Activated T-helper 1 cell treated with anti-CD3 and anti-CD28 coated beads, Interleukin-12 subunit alpha, Interleukin-12 subunit beta, Interleukin-2, Interleukin-4 antibody, amounts not matched to agents 30 ng/mL and 10 ng/mL and 1 ng/mL, durations not matched to agents 14 hours and 24 hours and 36 hours (primary cell): ENCODE measurements around the gene SLC7A1. TPM values are rescaled to one million over a fixed set of nuclear protein-coding genes. Genes with fewer than 3 reads are reported as not detected.
A peak's percentile ranks its signal among the peaks of the same experiment; 100 is the strongest.

ENCODE experiments used
- DNase-seq: peaks from one replicate; pipeline ENCODE4 v3.0.0; 2021; ENCODE audit warnings: low spot score
- H3K27ac Mint-ChIP-seq: one replicate; pipeline ENCODE4 v1.8.0; 2021; ENCODE audit warnings: mild to moderate bottlenecking, mixed read lengths
- H3K27me3 Mint-ChIP-seq: one replicate; pipeline ENCODE4 v1.8.0; 2022; ENCODE audit warnings: mild to moderate bottlenecking, moderate library complexity, mixed read lengths; ENCODE audit not compliant: insufficient read depth
- H3K36me3 Mint-ChIP-seq: one replicate; pipeline ENCODE4 v1.8.0; 2021; ENCODE audit warnings: low read depth, mixed read lengths
- H3K4me1 Mint-ChIP-seq: one replicate; pipeline ENCODE4 v1.8.0; 2021; ENCODE audit warnings: low read depth, mixed read lengths
- H3K4me3 Mint-ChIP-seq: one replicate; pipeline ENCODE4 v1.8.0; 2021; ENCODE audit warnings: mild to moderate bottlenecking, moderate library complexity, mixed read lengths
- H3K9me3 Mint-ChIP-seq: one replicate; pipeline ENCODE4 v1.8.0; 2021; ENCODE audit warnings: mixed read lengths
- intact Hi-C: fragments of 100-400 bp; cut with micrococcal nuclease; formaldehyde crosslinking; loops from one replicate; pipeline ENCODE4 v1.15.1; 2024
- total RNA-seq: library from RNA; stranded (reverse); gene quantifications from 2 replicates; pipeline ENCODE4 v1.2.3, GENCODE V29; 2022

SLC7A1 gene
- total RNA-seq, 1 donor from 2014 or later, result 128 TPM

DNA sequence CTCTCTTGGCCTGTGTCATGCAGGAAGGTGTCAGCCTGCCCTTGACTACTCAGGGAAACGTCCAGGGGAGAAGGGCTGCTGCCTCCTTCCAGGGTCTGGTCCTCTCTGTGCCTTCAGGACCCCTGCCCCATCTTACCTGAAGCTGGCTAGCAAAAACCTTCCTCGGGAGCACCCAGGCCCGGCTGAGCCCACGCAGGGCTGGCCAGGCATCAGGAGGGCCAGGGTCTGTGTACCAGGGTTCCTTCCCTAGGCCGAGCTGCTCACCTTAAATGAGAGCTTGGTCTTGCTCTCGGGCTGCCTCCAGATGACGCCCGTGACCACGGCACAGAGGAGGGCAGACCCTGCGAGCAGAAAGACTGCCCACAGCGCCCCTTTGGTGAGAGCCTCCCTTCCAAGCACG lies 78.6 kb downstream of the SLC7A1 start:
- Mint-ChIP-seq H3K4me1 (no peaks in the 10 kb centered on the region), H3K36me3 (peaks cover 37% of the 10 kb centered on the region), H3K9me3 (no peaks in the 10 kb centered on the region), H3K4me3 (no peak overlapping the region), H3K27ac (no peak overlapping the region), H3K27me3 (no peaks in the 10 kb centered on the region)
- intact Hi-C loops, result no loop called here
- no peak for DNase-seq

GRCh38 chr13:29516012-29516411 lies 79.5 kb downstream of the SLC7A1 start:
- H3K36me3 Mint-ChIP-seq, result peaks cover 41% of the 10 kb centered on the region
- H3K27me3 Mint-ChIP-seq, result no peaks in the 10 kb centered on the region
- no peaks in the 10 kb centered on the region for H3K9me3 Mint-ChIP-seq
- no peaks in the 10 kb centered on the region for H3K4me1 Mint-ChIP-seq
- intact Hi-C loops, result no loop called here
- H3K4me3 Mint-ChIP-seq, result no peak overlapping the region
- no peak for DNase-seq
- H3K27ac Mint-ChIP-seq, result no peak overlapping the region

DNA sequence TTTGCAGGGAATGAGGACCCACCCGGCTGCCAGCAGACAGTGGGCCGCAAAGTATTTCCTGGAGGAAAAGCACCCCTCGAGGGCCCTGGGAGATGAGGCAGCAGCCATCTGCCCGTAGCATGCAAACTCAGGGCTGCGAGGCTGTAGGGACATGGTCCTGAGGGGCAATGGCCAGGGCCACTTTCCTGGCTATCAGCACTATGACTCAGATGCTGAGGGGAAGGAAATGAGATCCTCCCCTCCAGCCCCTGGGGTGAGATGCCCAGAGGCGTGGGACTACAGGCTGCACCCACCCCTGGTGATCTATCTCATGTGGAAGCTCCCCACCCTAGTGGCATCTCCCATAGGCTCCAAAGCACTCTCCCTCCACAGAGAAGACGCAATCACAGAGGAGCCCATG lies 80.1 kb downstream of the SLC7A1 start:
- Mint-ChIP-seq H3K36me3 (peaks cover 36% of the 10 kb centered on the region), H3K9me3 (no peaks in the 10 kb centered on the region), H3K4me1 (no peaks in the 10 kb centered on the region), H3K4me3 (no peak overlapping the region), H3K27me3 (no peaks in the 10 kb centered on the region), H3K27ac (no peak overlapping the region)
- no peak for DNase-seq
- intact Hi-C loops, result no loop called here

DNA sequence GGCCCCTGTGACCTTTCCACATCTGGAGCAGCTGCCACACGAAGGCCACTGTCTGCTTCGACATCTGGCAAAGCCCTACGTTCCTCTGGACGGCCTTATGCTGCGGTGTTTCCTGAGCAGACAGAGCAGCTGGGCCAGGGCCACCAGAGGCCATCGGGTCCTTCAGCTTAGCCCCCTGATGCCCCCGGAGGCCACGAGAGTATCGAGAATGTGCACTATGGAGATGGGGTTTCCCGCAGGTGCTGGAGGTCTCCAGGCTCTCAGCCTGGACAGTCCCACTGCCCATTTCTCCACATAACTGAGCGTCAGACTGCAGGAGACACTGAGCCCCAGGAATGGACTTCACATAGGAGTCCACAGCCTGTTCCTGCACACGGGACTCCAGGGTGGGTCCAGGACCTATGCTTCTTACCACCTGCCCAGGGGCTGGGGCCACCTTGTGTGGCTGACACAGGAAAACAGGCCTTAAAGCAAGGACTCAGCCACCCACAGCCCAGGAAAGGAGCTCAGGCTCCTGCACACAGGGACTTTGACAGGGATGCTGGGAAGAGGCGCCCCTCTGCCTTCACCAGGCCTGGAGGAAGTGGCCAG lies 80.7 kb downstream of the SLC7A1 start:
- H3K4me3 Mint-ChIP-seq, result no peak overlapping the region
- H3K27me3 Mint-ChIP-seq, result no peaks in the 10 kb centered on the region
- H3K4me1 Mint-ChIP-seq, result no peaks in the 10 kb centered on the region
- H3K9me3 Mint-ChIP-seq, result no peaks in the 10 kb centered on the region
- peaks cover 31% of the 10 kb centered on the region for H3K36me3 Mint-ChIP-seq
- no peak overlapping the region for H3K27ac Mint-ChIP-seq
- intact Hi-C loops, result no loop called here
- no peak for DNase-seq

GRCh38 chr13:29513981-29514719 lies 81.3 kb downstream of the SLC7A1 start:
- no peak overlapping the region for H3K27ac Mint-ChIP-seq
- peaks cover 28% of the 10 kb centered on the region for H3K36me3 Mint-ChIP-seq
- intact Hi-C loops, result no loop called here
- no peak overlapping the region for H3K4me3 Mint-ChIP-seq
- H3K4me1 Mint-ChIP-seq, result no peaks in the 10 kb centered on the region
- DNase-seq, result no peak
- H3K9me3 Mint-ChIP-seq, result no peaks in the 10 kb centered on the region
- no peaks in the 10 kb centered on the region for H3K27me3 Mint-ChIP-seq

DNA sequence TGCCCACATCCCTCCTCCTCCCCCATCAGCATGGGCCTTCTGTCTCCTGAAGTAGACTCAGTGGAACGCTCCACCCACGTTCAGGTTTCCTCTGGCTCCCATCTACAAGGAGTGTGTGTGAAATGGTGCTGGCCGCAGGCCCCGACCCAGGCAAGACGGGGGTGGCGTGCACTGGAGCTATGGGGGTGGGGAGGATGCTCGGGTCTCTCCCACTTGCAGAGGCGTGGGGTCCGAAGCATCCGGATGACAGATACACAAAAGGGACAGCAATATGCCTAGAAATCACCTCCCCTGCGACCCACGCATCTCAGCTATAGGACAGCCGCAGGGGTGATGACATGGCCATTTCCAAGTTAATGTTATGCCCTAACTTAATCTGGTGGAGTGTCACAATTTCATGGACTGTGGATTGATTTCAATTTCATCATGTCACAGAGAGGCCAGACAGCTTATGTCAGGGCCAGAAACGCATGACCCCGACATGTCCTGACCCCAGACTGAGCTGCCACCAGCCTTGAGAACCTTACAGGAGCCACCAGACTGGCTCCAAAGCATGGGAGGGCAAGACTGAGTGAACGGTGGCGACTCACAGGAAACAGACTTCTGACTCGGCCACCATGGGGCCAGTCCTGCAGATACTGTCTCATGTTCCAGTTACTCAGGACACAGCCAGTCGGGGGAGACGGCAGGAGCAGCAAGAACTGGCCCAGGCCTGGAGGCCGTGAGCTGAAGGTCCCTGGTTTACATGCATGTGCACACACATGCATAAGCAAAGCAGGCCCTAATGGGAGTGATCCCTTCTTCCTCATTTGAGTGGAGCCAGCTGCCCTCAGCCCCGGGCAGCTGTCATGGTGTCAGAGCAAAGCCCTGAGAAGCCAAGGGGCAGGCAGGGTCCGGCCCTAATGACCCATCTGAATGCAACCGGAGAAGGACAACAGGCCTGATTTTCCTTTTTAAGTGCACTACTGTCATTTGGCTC lies 82.2 kb downstream of the SLC7A1 start:
- Mint-ChIP-seq H3K27me3 (no peaks in the 10 kb centered on the region), H3K27ac (no peak overlapping the region), H3K9me3 (no peaks in the 10 kb centered on the region), H3K4me3 (no peak overlapping the region), H3K4me1 (no peaks in the 10 kb centered on the region), H3K36me3 (peaks cover 28% of the 10 kb centered on the region)
- no peak for DNase-seq
- intact Hi-C loops, result no loop called here

DNA sequence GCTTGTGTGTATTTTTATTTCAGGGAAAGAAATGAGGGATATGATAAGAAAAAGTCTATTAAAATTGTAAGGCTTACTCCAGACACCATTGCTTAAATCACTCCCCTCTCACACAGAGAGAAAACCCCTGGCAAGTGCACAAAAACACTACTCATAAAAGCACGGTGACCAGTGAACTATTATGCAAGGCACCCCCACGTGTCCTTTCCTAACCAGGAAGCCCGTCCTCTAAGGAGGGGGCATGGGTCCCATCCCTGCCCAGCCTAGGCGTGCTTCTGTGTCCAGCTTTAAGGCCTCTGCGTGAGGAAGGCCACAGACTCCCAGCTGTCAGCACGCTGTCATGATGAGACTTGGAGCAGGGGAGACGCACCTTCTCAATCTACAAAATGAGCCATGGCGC lies 83.5 kb downstream of the SLC7A1 start:
- H3K27ac Mint-ChIP-seq, result no peak overlapping the region
- H3K36me3 Mint-ChIP-seq, result peaks cover 23% of the 10 kb centered on the region
- intact Hi-C loops, result no loop called here
- no peaks in the 10 kb centered on the region for H3K27me3 Mint-ChIP-seq
- no peaks in the 10 kb centered on the region for H3K9me3 Mint-ChIP-seq
- no peaks in the 10 kb centered on the region for H3K4me1 Mint-ChIP-seq
- no peak for DNase-seq
- H3K4me3 Mint-ChIP-seq, result no peak overlapping the region

DNA sequence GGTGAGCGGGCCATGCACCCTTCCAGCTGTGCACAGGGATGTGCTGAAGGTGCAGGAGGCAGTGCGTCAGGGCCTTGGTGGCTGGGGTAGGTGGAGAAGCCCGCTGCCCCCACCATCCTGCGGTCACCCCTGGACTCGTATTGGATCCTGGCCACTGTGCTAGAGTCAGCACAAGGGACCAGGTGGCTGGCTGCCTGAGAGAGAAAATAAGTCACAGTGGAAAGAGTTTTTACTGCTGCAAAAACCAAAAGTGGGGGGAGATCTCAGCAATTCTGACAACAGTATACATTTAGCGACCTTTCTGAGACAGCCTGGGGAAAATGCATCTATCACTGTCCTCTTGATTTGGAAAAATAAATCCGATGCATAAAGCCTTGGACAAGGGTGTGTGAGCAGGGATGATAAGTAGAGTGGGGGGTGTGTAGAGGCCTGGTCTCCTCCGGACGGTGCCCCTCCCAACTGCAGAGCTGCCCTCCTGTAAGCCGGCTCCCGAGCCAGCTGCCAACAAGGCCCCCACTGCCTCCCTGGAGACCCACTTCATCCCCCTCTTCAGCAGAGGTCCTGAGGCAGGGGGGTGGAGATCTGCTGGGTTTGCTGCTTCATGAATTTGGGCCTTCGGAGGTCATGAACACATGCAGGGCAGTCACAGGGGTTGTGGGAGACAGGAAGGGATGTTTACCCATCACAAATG lies 84.2 kb downstream of the SLC7A1 start:
- intact Hi-C loops, result no loop called here
- no peaks in the 10 kb centered on the region for H3K4me1 Mint-ChIP-seq
- peaks cover 19% of the 10 kb centered on the region for H3K36me3 Mint-ChIP-seq
- H3K27ac Mint-ChIP-seq, result peak overlapping the region; percentile 75
- DNase-seq, result no peak
- H3K9me3 Mint-ChIP-seq, result no peaks in the 10 kb centered on the region
- H3K27me3 Mint-ChIP-seq, result no peaks in the 10 kb centered on the region
- H3K4me3 Mint-ChIP-seq, result no peak overlapping the region

DNA sequence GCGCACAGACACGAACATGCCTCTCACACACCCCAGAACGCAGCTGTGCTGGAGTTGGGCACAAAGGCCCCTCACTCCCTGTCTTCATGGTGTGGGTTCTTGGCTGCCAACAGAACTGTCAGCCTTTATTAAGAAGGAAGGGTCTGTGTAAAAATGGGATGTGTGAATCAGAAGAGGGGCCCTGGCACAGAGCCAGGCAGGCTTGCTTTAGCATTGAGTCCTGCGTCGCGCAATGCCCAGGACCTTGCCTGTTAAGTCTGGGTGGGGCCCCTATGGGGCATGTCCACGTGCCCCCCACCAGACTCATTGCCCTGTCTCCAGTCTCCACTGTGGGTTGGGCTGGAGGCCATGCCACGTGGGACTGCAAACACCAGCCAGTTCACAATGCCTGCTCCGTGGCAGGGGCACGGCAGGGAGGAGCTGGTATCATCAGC lies 84.8 kb downstream of the SLC7A1 start:
- H3K9me3 Mint-ChIP-seq, result no peaks in the 10 kb centered on the region
- no peaks in the 10 kb centered on the region for H3K27me3 Mint-ChIP-seq
- intact Hi-C loops, result no loop called here
- no peak for DNase-seq
- H3K27ac Mint-ChIP-seq, result no peak overlapping the region
- no peak overlapping the region for H3K4me3 Mint-ChIP-seq
- peaks cover 17% of the 10 kb centered on the region for H3K36me3 Mint-ChIP-seq
- H3K4me1 Mint-ChIP-seq, result no peaks in the 10 kb centered on the region

GRCh38 chr13:29509999-29510589 lies 85.4 kb downstream of the SLC7A1 start:
- DNase-seq, result no peak
- peaks cover 15% of the 10 kb centered on the region for H3K36me3 Mint-ChIP-seq
- H3K4me1 Mint-ChIP-seq, result no peaks in the 10 kb centered on the region
- intact Hi-C loops, result loop anchor here (2.0 to 10.0 kb wide), 2 partner anchors 335 to 605 kb away; no protein-coding TSS in a partner anchor
- H3K27ac Mint-ChIP-seq, result no peak overlapping the region
- H3K4me3 Mint-ChIP-seq, result no peak overlapping the region
- no peaks in the 10 kb centered on the region for H3K27me3 Mint-ChIP-seq
- H3K9me3 Mint-ChIP-seq, result no peaks in the 10 kb centered on the region

GRCh38 chr13:29508876-29509252 lies 86.6 kb downstream of the SLC7A1 start:
- Mint-ChIP-seq H3K27me3 (no peaks in the 10 kb centered on the region), H3K27ac (no peak overlapping the region)

More at GRCh38 chr13:29508876-29509252, 86.6 kb downstream of the SLC7A1 start:
- H3K36me3 Mint-ChIP-seq, result peaks cover 12% of the 10 kb centered on the region
- DNase-seq, result no peak
- no peak overlapping the region for H3K4me3 Mint-ChIP-seq
- intact Hi-C loops, result loop anchor here (1.0 to 10.0 kb wide), 3 partner anchors 199 to 606 kb away; no protein-coding TSS in a partner anchor
- no peaks in the 10 kb centered on the region for H3K9me3 Mint-ChIP-seq
- no peaks in the 10 kb centered on the region for H3K4me1 Mint-ChIP-seq
